Measurements from ENCODE around the gene FAF1. TPM values are rescaled to one million over a fixed set of nuclear protein-coding genes. Genes with fewer than 3 reads are reported as not detected.
A peak's percentile ranks its signal among the peaks of the same experiment; 100 is the strongest.

Gene FAF1
- total and polyA plus RNA-seq, 9 of the 15 experiments (the other 6 are each of a cell fraction or from before 2014, with no cell fraction given), result 48.7 to 225 (median 118) TPM

DNA sequence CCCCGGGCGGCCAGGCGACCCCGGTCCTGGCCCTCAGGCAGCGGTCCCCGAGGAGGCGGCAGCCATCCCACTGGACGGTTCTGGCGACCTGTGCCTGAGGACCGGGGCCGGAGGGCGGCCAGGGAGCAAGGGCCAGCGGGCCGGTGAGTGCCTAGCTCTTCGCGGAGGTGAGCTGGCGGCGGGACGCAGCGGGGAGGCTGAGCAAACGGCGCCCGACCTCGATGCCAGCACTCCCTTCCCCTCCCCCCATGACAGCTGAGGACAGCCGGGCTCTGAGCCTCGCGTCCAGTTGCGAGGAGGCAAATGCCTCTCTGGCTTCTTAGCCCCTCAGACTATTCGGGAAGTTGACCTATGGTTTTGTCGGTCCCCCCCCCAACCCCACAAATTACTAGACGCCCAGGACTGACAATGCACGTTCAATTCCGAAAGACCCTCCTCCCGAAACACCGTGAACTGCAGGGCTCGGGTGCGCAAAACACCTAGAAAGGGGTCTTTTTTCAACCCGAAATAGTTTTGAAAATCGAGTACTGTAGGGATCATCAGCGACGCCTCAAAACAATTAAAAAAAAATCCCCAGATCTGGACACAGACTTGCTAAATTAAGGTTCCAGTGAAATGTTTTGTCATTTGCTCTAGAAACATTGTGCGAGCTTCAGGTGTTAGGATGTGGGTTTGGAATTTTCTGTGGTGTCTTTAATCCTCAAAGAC lies 18.2 kb upstream of the FAF1 start (continued):
- TF ChIP-seq GTF2E2 (tag; IDR thresholded peaks at IDR 0.05) (peak; percentile 42), ARNT (IDR thresholded peaks at IDR 0.05) (peak in 1 of 2 experiments; percentile 10; a peak in 1 of 4 replicates), ZNF253 (CRISPR knock-in tag; conservative IDR thresholded peaks at IDR 0.05) (no peak), SMARCA4 (IDR thresholded peaks at IDR 0.05) (peak; percentile 24; the same call in 1 of the 2 replicates), ZFP30 (CRISPR knock-in tag; IDR thresholded peaks at IDR 0.05; ENCODE audit: borderline replicate concordance) (no peak), DPF2 (IDR thresholded peaks at IDR 0.05) (peak; percentile 18; the same call in 1 of the 2 replicates), ZC3H4 (CRISPR knock-in tag; IDR thresholded peaks at IDR 0.05; ENCODE audit: borderline replicate concordance) (no peak), ZNF76 (CRISPR knock-in tag; IDR thresholded peaks at IDR 0.05; ENCODE audit: borderline replicate concordance) (no peak), CHD1 (IDR thresholded peaks at IDR 0.05; ENCODE audit: low read length) (peak; percentile 28), ETV1 (tag; conservative IDR thresholded peaks at IDR 0.05; ENCODE audit: low read depth) (peak; percentile 45; the same call in 1 of the 2 replicates), TOE1 (IDR thresholded peaks at IDR 0.05; ENCODE audit: borderline replicate concordance) (no peak; the same call in 1 of the 2 replicates), TOE1 (CRISPR knock-in tag; IDR thresholded peaks at IDR 0.05; ENCODE audit: borderline replicate concordance, low read depth) (no peak), ZNF561 (CRISPR knock-in tag; conservative IDR thresholded peaks at IDR 0.05) (no peak), DNMT1 (IDR thresholded peaks at IDR 0.05) (0 out of 2 replicates have a peak, but pooled peaks have one; percentile 8), DACH1 (IDR thresholded peaks at IDR 0.05; ENCODE audit: partially characterized antibody) (peak; percentile 67)
- TF ChIP-seq, protein P1, sequence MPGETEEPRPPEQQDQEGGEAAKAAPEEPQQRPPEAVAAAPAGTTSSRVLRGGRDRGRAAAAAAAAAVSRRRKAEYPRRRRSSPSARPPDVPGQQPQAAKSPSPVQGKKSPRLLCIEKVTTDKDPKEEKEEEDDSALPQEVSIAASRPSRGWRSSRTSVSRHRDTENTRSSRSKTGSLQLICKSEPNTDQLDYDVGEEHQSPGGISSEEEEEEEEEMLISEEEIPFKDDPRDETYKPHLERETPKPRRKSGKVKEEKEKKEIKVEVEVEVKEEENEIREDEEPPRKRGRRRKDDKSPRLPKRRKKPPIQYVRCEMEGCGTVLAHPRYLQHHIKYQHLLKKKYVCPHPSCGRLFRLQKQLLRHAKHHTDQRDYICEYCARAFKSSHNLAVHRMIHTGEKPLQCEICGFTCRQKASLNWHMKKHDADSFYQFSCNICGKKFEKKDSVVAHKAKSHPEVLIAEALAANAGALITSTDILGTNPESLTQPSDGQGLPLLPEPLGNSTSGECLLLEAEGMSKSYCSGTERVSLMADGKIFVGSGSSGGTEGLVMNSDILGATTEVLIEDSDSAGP (CRISPR knock-in tag; IDR thresholded peaks at IDR 0.05), result no peak
- TF ChIP-seq, protein P2, sequence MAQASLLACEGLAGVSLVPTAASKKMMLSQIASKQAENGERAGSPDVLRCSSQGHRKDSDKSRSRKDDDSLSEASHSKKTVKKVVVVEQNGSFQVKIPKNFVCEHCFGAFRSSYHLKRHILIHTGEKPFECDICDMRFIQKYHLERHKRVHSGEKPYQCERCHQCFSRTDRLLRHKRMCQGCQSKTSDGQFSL (CRISPR knock-in tag; IDR thresholded peaks at IDR 0.05), result peak; percentile 94
- TF ChIP-seq, protein P2 (tag; IDR thresholded peaks at IDR 0.05), result peak; percentile 34 to 65; a peak in 1 of 4 replicates
- TF ChIP-seq, protein P3, sequence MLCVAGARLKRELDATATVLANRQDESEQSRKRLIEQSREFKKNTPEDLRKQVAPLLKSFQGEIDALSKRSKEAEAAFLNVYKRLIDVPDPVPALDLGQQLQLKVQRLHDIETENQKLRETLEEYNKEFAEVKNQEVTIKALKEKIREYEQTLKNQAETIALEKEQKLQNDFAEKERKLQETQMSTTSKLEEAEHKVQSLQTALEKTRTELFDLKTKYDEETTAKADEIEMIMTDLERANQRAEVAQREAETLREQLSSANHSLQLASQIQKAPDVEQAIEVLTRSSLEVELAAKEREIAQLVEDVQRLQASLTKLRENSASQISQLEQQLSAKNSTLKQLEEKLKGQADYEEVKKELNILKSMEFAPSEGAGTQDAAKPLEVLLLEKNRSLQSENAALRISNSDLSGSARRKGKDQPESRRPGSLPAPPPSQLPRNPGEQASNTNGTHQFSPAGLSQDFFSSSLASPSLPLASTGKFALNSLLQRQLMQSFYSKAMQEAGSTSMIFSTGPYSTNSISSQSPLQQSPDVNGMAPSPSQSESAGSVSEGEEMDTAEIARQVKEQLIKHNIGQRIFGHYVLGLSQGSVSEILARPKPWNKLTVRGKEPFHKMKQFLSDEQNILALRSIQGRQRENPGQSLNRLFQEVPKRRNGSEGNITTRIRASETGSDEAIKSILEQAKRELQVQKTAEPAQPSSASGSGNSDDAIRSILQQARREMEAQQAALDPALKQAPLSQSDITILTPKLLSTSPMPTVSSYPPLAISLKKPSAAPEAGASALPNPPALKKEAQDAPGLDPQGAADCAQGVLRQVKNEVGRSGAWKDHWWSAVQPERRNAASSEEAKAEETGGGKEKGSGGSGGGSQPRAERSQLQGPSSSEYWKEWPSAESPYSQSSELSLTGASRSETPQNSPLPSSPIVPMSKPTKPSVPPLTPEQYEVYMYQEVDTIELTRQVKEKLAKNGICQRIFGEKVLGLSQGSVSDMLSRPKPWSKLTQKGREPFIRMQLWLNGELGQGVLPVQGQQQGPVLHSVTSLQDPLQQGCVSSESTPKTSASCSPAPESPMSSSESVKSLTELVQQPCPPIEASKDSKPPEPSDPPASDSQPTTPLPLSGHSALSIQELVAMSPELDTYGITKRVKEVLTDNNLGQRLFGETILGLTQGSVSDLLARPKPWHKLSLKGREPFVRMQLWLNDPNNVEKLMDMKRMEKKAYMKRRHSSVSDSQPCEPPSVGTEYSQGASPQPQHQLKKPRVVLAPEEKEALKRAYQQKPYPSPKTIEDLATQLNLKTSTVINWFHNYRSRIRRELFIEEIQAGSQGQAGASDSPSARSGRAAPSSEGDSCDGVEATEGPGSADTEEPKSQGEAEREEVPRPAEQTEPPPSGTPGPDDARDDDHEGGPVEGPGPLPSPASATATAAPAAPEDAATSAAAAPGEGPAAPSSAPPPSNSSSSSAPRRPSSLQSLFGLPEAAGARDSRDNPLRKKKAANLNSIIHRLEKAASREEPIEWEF (CRISPR knock-in tag; IDR thresholded peaks at IDR 0.05), result 0 out of 2 replicates have a peak, but pooled peaks have one; percentile 12

Data from K562 (cell line).